ENCODE data around the gene CFAP73. TPM values are rescaled to one million over a fixed set of nuclear protein-coding genes. Genes with fewer than 3 reads are reported as not detected.

Gene CFAP73
- polyA plus RNA-seq, 3 donors, result 0.14 TPM; not detected in 2

GRCh38 chr12:113162102-113163029, 12.8 kb downstream of the CFAP73 start:
- Histone ChIP-seq H3K4me1 (ENCODE audit: control insufficient read depth in 1 of 2, insufficient read depth in 2 of 2, low read length in 2 of 2) (no peaks in the 10 kb centered on the region), H3K4me3 (replicated peaks in 1 of 3; ENCODE audit: low read depth in 2 of 3, low read length in 3 of 3) (no peak overlapping the region), H3K4me2 (replicated peaks; ENCODE audit: extremely low read depth, low read length, poor library complexity, severe bottlenecking) (no peak overlapping the region), H3K27me3 (ENCODE audit: control insufficient read depth in 2 of 2, insufficient read depth in 2 of 2, low read length in 2 of 2) (no peaks in the 10 kb centered on the region), H3K27ac (ENCODE audit: low read depth in 1 of 2, low read length in 2 of 2) (no peak overlapping the region), H3K9ac (ENCODE audit: insufficient read depth, low read length, poor library complexity, severe bottlenecking) (no peak overlapping the region), H3K79me2 (ENCODE audit: insufficient read depth, low read length) (no peaks in the 10 kb centered on the region), H4K20me1 (ENCODE audit: insufficient read depth, low read length) (no peaks in the 10 kb centered on the region), H3K9me3 (replicated peaks in 1 of 2; ENCODE audit: control insufficient read depth in 1 of 2, insufficient read depth in 1 of 2, low read length in 2 of 2) (no peaks in the 10 kb centered on the region), H3K36me3 (replicated peaks in 1 of 2; ENCODE audit: control insufficient read depth in 1 of 2, insufficient read depth in 2 of 2, low read length in 2 of 2) (peaks cover 91 to 98% of the 10 kb centered on the region in 2 donors), H2AFZ (ENCODE audit: insufficient read depth, low read depth, low read length, poor library complexity, severe bottlenecking) (no peak overlapping the region)
- no peaks in the 10 kb centered on the region for H3K4me1 Mint-ChIP-seq
- H3K27me3 Mint-ChIP-seq (ENCODE audit: low read depth in 3 of 3), result peaks cover 0 to 3% (median 2%) of the 10 kb centered on the region in 3 donors
- peaks cover 91 to 97% of the 10 kb centered on the region in 2 donors for H3K36me3 Mint-ChIP-seq
- no peaks in the 10 kb centered on the region for H3K9me3 Mint-ChIP-seq
- H3K4me3 Mint-ChIP-seq, result no peak overlapping the region
- WGBS (ENCODE audit: insufficient coverage), result 98% methylated on average over 12 of the region's 25 CpGs
- intact Hi-C loops (cut with micrococcal nuclease), result no loop called here
- peak overlapping the region in 1 of 7 donors; percentile 63 for H3K27ac Mint-ChIP-seq
- TF ChIP-seq CTCF (IDR thresholded peaks at IDR 0.05), result no peak
- no peak for DNase-seq

- no peaks in the 10 kb centered on the region for H3K27me3 ChIP-seq (ENCODE audit: control insufficient read depth in 2 of 2, insufficient read depth in 2 of 2, low read length in 2 of 2)
- Mint-ChIP-seq H3K27ac (no peak overlapping the region), H3K4me1 (no peaks in the 10 kb centered on the region), H3K36me3 (peaks cover 87 to 97% of the 10 kb centered on the region in 2 donors), H3K4me3 (no peak overlapping the region), H3K9me3 (no peaks in the 10 kb centered on the region), H3K27me3 (ENCODE audit: low read depth in 3 of 3) (peaks cover 0 to 3% (median 0%) of the 10 kb centered on the region in 3 donors)
- TF ChIP-seq CTCF (IDR thresholded peaks at IDR 0.05), result no peak
- no peak for DNase-seq
- no peak overlapping the region for H2AFZ ChIP-seq (ENCODE audit: insufficient read depth, low read depth, low read length, poor library complexity, severe bottlenecking)
- H3K9me3 ChIP-seq (replicated peaks in 1 of 2; ENCODE audit: control insufficient read depth in 1 of 2, insufficient read depth in 1 of 2, low read length in 2 of 2), result no peaks in the 10 kb centered on the region
- H3K79me2 ChIP-seq (ENCODE audit: insufficient read depth, low read length), result no peaks in the 10 kb centered on the region
- H3K4me1 ChIP-seq (ENCODE audit: control insufficient read depth in 1 of 2, insufficient read depth in 2 of 2, low read length in 2 of 2), result no peaks in the 10 kb centered on the region
- H3K36me3 ChIP-seq (replicated peaks in 1 of 2; ENCODE audit: control insufficient read depth in 1 of 2, insufficient read depth in 2 of 2, low read length in 2 of 2), result peaks cover 94 to 98% of the 10 kb centered on the region in 2 donors
- WGBS (ENCODE audit: insufficient coverage), result 93% methylated on average over 11 of the region's 12 CpGs
- no peaks in the 10 kb centered on the region for H4K20me1 ChIP-seq (ENCODE audit: insufficient read depth, low read length)
- H3K4me2 ChIP-seq (replicated peaks; ENCODE audit: extremely low read depth, low read length, poor library complexity, severe bottlenecking), result no peak overlapping the region
- no peak overlapping the region for H3K9ac ChIP-seq (ENCODE audit: insufficient read depth, low read length, poor library complexity, severe bottlenecking)
- intact Hi-C loops (cut with micrococcal nuclease), result no loop called here
- H3K27ac ChIP-seq (ENCODE audit: low read depth in 1 of 2, low read length in 2 of 2), result no peak overlapping the region
- H3K4me3 ChIP-seq (replicated peaks in 1 of 3; ENCODE audit: low read depth in 2 of 3, low read length in 3 of 3), result no peak overlapping the region
These were observed 13.5 kb downstream of the CFAP73 start for GRCh38 chr12:113163030-113163360.

Data from CD14-positive monocyte (primary cell).